ENCODE data around the gene RIBC2. TPM values are rescaled to one million over a fixed set of nuclear protein-coding genes. Genes with fewer than 3 reads are reported as not detected.
A peak's percentile ranks its signal among the peaks of the same experiment; 100 is the strongest.

The RIBC2 gene
- total RNA-seq, 4 donors from 2014 or later: 0.85 to 47.0 TPM; not detected in 2

GRCh38 chr22:45389546-45389945 is 23.9 kb upstream of the RIBC2 start:
- DNase-seq: no peak
- no peaks in the 10 kb centered on the region for H3K9me3 ChIP-seq
- no peak overlapping the region for H3K27ac ChIP-seq
- H3K4me3 ChIP-seq: no peak overlapping the region
- no peaks in the 10 kb centered on the region for H3K27me3 ChIP-seq
- H3K4me1 ChIP-seq: no peaks in the 10 kb centered on the region
- H3K36me3 ChIP-seq: no peaks in the 10 kb centered on the region
- TF ChIP-seq POLR2A (IDR thresholded peaks at IDR 0.05): no peak
- TF ChIP-seq, protein P1, sequence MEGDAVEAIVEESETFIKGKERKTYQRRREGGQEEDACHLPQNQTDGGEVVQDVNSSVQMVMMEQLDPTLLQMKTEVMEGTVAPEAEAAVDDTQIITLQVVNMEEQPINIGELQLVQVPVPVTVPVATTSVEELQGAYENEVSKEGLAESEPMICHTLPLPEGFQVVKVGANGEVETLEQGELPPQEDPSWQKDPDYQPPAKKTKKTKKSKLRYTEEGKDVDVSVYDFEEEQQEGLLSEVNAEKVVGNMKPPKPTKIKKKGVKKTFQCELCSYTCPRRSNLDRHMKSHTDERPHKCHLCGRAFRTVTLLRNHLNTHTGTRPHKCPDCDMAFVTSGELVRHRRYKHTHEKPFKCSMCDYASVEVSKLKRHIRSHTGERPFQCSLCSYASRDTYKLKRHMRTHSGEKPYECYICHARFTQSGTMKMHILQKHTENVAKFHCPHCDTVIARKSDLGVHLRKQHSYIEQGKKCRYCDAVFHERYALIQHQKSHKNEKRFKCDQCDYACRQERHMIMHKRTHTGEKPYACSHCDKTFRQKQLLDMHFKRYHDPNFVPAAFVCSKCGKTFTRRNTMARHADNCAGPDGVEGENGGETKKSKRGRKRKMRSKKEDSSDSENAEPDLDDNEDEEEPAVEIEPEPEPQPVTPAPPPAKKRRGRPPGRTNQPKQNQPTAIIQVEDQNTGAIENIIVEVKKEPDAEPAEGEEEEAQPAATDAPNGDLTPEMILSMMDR (IDR thresholded peaks at IDR 0.05): no peak

GRCh38 chr22:45397806-45398205 is 15.7 kb upstream of the RIBC2 start:
- TF ChIP-seq, protein P1 (IDR thresholded peaks at IDR 0.05): peak in 3 of 6 experiments; percentile 25 to 38 (median 37)
- TF ChIP-seq POLR2A (IDR thresholded peaks at IDR 0.05): no peak
- DNase-seq: no peak

DNA sequence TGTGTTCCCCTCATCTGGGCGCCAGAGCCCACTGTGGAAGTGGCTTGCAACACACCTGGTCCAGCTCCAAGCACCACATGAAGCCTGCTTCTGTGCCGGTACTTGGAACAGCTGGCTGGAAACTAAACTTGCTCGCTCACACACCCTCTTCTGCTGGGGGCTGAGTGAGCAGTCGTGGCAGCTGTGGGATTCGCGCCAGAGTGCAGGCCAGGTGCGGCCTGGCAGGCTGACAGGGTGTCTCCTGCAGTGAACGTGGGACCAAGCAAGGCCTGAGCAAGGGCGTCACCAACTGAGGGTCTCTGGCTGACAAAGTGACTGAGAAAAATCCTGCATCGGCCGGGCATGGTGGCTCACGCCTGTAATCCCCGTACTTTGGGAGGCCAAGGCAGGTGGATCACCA is 15.3 kb upstream of the RIBC2 start:
- H3K9me3 ChIP-seq: no peaks in the 10 kb centered on the region
- no peaks in the 10 kb centered on the region for H3K4me1 ChIP-seq
- TF ChIP-seq, protein P1 (IDR thresholded peaks at IDR 0.05): no peak
- no peak for TF ChIP-seq POLR2A (IDR thresholded peaks at IDR 0.05)
- no peak overlapping the region for H3K4me3 ChIP-seq
- H3K27ac ChIP-seq: no peak overlapping the region
- no peak for DNase-seq
- no peaks in the 10 kb centered on the region for H3K27me3 ChIP-seq
- no peaks in the 10 kb centered on the region for H3K36me3 ChIP-seq

More at GRCh38 chr22:45397806-45398205, 15.7 kb upstream of the RIBC2 start:
- Histone ChIP-seq H3K9me3 (no peaks in the 10 kb centered on the region), H3K27ac (no peak overlapping the region), H3K4me3 (no peak overlapping the region), H3K4me1 (no peaks in the 10 kb centered on the region), H3K27me3 (no peaks in the 10 kb centered on the region), H3K36me3 (no peaks in the 10 kb centered on the region)

GRCh38 chr22:45399712-45400445 is 13.6 kb upstream of the RIBC2 start:
- H3K4me1 ChIP-seq: no peaks in the 10 kb centered on the region
- no peak overlapping the region for H3K4me3 ChIP-seq
- no peaks in the 10 kb centered on the region for H3K9me3 ChIP-seq
- TF ChIP-seq, protein P1 (IDR thresholded peaks at IDR 0.05): no peak
- TF ChIP-seq POLR2A (IDR thresholded peaks at IDR 0.05): no peak
- H3K36me3 ChIP-seq: no peaks in the 10 kb centered on the region
- H3K27me3 ChIP-seq: no peaks in the 10 kb centered on the region
- DNase-seq: no peak
- H3K27ac ChIP-seq: no peak overlapping the region

DNA sequence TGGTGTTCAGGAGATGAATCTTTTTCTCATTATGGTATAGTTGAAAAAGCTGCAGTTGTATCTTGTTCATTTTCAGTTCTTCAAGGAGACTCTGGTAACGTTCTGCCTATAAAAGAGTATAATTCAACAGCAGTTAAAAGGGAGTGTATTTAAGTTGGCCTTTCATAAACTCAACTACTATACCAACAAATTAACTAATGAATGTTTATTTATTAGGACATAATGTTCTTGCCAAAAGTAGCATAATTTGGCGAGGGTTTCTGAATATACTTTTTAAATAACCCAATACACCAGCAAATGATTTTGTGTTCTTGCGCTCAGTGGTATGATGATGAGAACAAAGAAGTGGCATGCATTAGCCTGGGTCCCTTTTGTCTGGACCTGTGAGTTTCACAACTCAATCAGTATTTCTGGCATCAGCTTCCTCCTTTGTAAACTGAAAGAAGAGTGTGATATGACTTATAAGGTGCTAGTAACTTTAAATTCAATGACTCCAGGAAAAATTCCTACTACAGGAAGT is 11.0 kb upstream of the RIBC2 start:
- no peaks in the 10 kb centered on the region for H3K36me3 ChIP-seq
- no peaks in the 10 kb centered on the region for H3K4me1 ChIP-seq
- no peak overlapping the region for H3K27ac ChIP-seq
- H3K9me3 ChIP-seq: no peaks in the 10 kb centered on the region
- DNase-seq: no peak
- no peaks in the 10 kb centered on the region for H3K27me3 ChIP-seq
- no peak for TF ChIP-seq POLR2A (IDR thresholded peaks at IDR 0.05)
- TF ChIP-seq, protein P1 (IDR thresholded peaks at IDR 0.05): no peak
- no peak overlapping the region for H3K4me3 ChIP-seq
